ENCODE measurements around the gene SLC7A5. TPM values are rescaled to one million over a fixed set of nuclear protein-coding genes. Genes with fewer than 3 reads are reported as not detected.
A peak's percentile ranks its signal among the peaks of the same experiment; 100 is the strongest.

The SLC7A5 gene
- total RNA-seq, 1 donor from 2014 or later, result 42.2 TPM

DNA sequence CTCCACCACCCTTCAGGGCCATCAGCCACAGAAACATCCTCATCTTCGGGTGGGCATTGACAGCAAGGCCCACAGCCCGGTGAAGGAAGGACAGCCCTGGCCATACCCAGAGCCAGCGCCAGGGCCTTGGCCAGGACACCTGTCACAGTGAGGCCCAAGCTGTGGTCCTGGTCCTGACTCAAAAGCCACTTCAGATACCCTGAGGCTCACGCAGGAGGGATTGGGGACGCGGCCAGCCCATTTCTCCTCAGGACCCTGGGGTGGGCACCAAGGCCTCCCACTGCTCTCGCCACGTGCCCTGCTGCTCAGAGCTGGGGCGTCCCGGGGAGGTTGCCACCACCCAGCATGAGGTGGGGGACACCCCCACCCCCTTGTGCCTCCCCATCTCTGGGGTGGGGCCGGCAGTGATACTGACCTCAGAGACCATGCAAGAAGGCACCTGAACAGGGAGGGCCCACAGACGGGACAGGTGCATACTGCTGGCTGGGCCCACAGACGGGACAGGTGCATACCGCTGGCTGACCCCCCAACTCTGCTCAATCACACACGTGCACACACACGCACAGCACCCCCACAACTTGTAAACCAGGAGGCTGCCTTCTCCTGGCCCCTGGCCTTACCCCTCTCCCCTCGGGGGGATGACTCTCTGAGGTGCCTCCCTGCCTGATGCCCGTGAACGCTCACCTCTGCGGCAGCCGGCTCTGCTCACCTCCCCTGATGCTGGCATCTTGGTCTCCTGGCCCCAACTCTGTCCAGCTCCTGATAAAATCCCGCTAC lies 14.2 kb downstream of the SLC7A5 start:
- no peaks in the 10 kb centered on the region for H3K36me3 Mint-ChIP-seq (ENCODE audit: insufficient read depth)
- H3K27ac Mint-ChIP-seq, result no peak overlapping the region
- peaks cover 26% of the 10 kb centered on the region for H3K4me1 Mint-ChIP-seq (ENCODE audit: low read depth)
- H3K4me3 Mint-ChIP-seq (ENCODE audit: low read depth), result no peak overlapping the region
- H3K27me3 Mint-ChIP-seq, result peaks cover 7% of the 10 kb centered on the region
- TF ChIP-seq, protein P1, sequence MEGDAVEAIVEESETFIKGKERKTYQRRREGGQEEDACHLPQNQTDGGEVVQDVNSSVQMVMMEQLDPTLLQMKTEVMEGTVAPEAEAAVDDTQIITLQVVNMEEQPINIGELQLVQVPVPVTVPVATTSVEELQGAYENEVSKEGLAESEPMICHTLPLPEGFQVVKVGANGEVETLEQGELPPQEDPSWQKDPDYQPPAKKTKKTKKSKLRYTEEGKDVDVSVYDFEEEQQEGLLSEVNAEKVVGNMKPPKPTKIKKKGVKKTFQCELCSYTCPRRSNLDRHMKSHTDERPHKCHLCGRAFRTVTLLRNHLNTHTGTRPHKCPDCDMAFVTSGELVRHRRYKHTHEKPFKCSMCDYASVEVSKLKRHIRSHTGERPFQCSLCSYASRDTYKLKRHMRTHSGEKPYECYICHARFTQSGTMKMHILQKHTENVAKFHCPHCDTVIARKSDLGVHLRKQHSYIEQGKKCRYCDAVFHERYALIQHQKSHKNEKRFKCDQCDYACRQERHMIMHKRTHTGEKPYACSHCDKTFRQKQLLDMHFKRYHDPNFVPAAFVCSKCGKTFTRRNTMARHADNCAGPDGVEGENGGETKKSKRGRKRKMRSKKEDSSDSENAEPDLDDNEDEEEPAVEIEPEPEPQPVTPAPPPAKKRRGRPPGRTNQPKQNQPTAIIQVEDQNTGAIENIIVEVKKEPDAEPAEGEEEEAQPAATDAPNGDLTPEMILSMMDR (IDR thresholded peaks at IDR 0.05; ENCODE audit: unreplicated experiment), result no peak
- no peak for DNase-seq (ENCODE audit: low spot score, unreplicated experiment)
- H3K9me3 Mint-ChIP-seq (ENCODE audit: low read depth), result no peaks in the 10 kb centered on the region

DNA sequence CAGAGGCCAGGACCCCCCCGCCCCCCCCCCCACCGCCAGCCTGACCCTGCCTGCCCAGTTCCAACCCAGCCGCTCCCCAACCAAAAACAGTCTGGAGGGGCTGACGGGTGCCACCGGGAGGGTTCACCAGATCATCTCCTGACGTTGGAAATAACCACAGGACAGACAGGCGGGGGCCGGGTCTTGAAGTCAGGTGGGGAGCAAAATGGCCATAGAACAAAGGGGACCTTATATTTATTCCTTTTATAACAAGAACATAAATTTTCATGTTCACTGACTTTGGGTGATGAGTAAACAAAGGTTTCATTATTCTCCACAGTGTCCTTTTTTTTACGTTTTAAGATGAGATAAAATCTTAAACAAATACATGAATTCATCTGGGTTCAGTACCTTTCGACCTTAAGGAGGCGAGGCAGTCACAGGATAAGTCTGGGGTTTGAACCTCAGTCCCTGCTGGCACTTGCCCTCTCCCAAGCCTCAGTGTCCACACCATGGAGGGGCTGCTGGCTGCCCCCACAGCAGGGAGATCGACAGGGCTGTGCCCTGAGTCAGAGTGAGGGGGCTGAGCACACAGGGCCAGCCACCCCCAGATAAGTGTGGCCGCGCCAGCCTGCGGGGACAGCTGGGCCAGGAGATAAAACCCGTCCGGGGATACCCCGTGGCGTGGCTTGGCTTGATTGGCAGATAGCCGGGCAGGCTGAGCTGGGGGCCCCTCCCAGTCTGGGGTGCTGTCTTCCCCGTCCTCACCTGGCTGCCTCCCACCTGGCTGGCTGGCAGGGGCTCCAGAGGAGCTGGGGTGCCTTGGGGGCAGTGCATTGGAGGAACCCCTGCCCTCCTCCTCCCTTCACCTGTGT lies 15.0 kb downstream of the SLC7A5 start:
- Mint-ChIP-seq H3K9me3 (ENCODE audit: low read depth) (no peaks in the 10 kb centered on the region), H3K36me3 (ENCODE audit: insufficient read depth) (no peaks in the 10 kb centered on the region), H3K4me1 (ENCODE audit: low read depth) (peaks cover 30% of the 10 kb centered on the region), H3K4me3 (ENCODE audit: low read depth) (no peak overlapping the region), H3K27ac (peak overlapping the region; percentile 86), H3K27me3 (peaks cover 7% of the 10 kb centered on the region)
- TF ChIP-seq, protein P1 (IDR thresholded peaks at IDR 0.05; ENCODE audit: unreplicated experiment), result no peak
- no peak for DNase-seq (ENCODE audit: low spot score, unreplicated experiment)

DNA sequence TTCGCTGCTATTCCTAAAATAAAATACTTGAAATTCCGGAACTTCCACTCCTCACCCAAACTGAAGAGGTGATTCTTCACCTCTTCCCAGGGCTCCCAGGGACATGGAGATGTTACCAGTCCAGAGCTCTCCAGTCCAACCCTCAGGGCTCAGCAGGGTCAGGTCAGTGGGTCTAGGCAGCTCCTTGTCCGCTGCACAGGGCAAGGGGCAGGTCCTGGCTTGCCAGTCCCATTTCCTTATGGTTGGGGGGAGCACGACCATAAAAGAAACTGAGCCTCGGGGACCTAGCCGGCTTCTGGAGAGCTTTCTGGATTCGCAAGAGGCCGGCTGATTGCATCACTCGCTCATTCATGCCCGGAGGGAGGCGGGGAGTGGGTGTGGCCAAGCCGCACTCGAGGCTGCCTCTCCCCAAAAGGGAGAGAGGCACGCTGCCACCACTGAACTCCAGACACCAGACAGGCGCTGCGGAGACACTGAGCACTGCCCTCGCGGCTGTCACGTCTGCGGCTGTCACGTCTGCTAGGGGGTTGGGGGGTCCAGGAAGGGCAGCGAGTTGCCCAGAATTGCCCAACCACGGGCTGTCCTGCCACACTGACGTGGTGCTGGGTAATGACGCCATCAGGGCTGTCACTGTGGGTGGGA lies 15.8 kb downstream of the SLC7A5 start:
- peak; percentile 48 for DNase-seq (ENCODE audit: low spot score, unreplicated experiment)
- TF ChIP-seq, protein P1 (IDR thresholded peaks at IDR 0.05; ENCODE audit: unreplicated experiment), result no peak
- Mint-ChIP-seq H3K4me3 (ENCODE audit: low read depth) (no peak overlapping the region), H3K36me3 (ENCODE audit: insufficient read depth) (no peaks in the 10 kb centered on the region), H3K4me1 (ENCODE audit: low read depth) (peaks cover 32% of the 10 kb centered on the region), H3K27me3 (peaks cover 7% of the 10 kb centered on the region), H3K27ac (peak overlapping the region; percentile 91), H3K9me3 (ENCODE audit: low read depth) (no peaks in the 10 kb centered on the region)

DNA sequence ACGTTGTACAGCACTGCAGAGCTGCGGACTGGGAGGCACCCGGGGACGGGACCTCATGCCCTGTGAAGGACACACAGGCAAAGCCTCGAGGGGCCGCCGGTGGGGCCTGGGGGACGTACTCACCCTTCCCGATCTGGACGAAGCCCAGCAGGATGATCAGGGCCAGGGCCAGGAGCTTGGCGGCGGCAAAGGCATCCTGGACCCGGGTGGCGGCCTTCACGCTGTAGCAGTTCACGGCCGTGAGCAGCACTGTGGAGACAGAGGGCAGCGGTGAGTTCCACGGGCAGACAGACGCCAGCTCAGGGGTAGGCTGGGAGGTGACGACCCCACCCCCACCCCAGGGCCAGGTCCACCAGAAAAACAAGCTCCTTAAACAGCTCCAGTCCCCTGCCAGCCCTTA lies 17.7 kb downstream of the SLC7A5 start:
- H3K36me3 Mint-ChIP-seq (ENCODE audit: insufficient read depth), result no peaks in the 10 kb centered on the region
- TF ChIP-seq, protein P1 (IDR thresholded peaks at IDR 0.05; ENCODE audit: unreplicated experiment), result no peak

DNA sequence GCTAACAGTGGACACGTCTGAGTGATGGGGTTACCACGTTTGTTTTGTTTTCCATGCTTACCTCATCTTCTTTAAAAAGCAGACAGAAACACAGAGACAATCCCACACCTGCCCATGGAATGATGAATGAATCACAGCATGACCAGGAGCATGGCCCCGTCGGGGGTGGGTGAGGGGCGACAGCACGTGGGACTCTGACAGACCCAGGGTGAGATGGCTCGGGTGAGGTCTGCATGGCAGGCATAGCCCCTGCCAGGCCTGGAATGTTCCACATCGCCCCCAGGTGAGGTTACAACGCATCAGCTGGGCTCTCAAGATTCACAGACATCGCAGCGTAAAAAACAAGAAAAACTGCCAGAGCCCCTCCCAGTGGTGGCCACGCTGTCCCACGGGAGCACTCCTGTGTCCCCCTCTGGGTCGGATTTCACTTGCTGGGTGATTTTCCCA lies 18.1 kb downstream of the SLC7A5 start:
- no peaks in the 10 kb centered on the region for H3K36me3 Mint-ChIP-seq (ENCODE audit: insufficient read depth)
- H3K4me3 Mint-ChIP-seq (ENCODE audit: low read depth), result no peak overlapping the region
- H3K27ac Mint-ChIP-seq, result peak overlapping the region; percentile 45
- peaks cover 3% of the 10 kb centered on the region for H3K27me3 Mint-ChIP-seq
- TF ChIP-seq, protein P1 (IDR thresholded peaks at IDR 0.05; ENCODE audit: unreplicated experiment), result no peak
- H3K4me1 Mint-ChIP-seq (ENCODE audit: low read depth), result peaks cover 40% of the 10 kb centered on the region
- no peaks in the 10 kb centered on the region for H3K9me3 Mint-ChIP-seq (ENCODE audit: low read depth)
- no peak for DNase-seq (ENCODE audit: low spot score, unreplicated experiment)

More for the DNA sequence above, 17.7 kb downstream of the SLC7A5 start:
- Mint-ChIP-seq H3K9me3 (ENCODE audit: low read depth) (no peaks in the 10 kb centered on the region), H3K27me3 (peaks cover 3% of the 10 kb centered on the region), H3K4me1 (ENCODE audit: low read depth) (peaks cover 40% of the 10 kb centered on the region), H3K4me3 (ENCODE audit: low read depth) (no peak overlapping the region), H3K27ac (no peak overlapping the region)
- no peak for DNase-seq (ENCODE audit: low spot score, unreplicated experiment)

Data from progenitor cell of endocrine pancreas (in vitro differentiated cells).